Activated CD4-positive, alpha-beta T cell treated with anti-CD3 and anti-CD28 coated beads, Interleukin-2, Interleukin-4, amounts not matched to agents 100 ng/mL and 50 ng/mL, durations not matched to agents 16 hours and 8 hours (primary cell): ENCODE measurements around the gene GNB1L.

Experiments used
- DNase-seq: peaks from one replicate; pipeline ENCODE4 v3.0.0-alpha.2; 2020; ENCODE audit warnings: low spot score

GNB1L gene

GRCh38 chr22:19808873-19809478 is 45.7 kb downstream of the GNB1L start:
- no peak for DNase-seq

GRCh38 chr22:19807914-19808872 is 46.5 kb downstream of the GNB1L start:
- DNase-seq = no peak

- DNase-seq = no peak
Measured at GRCh38 chr22:19807161-19807913, 47.3 kb downstream of the GNB1L start.

GRCh38 chr22:19806213-19807160 is 48.2 kb downstream of the GNB1L start:
- DNase-seq = no peak

GRCh38 chr22:19805821-19806212 is 48.9 kb downstream of the GNB1L start:
- no peak for DNase-seq

- no peak for DNase-seq
Measured at GRCh38 chr22:19803736-19804267, 50.9 kb downstream of the GNB1L start.

- DNase-seq = no peak
Measured at GRCh38 chr22:19802894-19803735, 51.6 kb downstream of the GNB1L start.

GRCh38 chr22:19802001-19802893 is 52.4 kb downstream of the GNB1L start:
- DNase-seq = no peak

GRCh38 chr22:19801340-19802000 is 53.2 kb downstream of the GNB1L start:
- DNase-seq = no peak

- DNase-seq = no peak
Measured at GRCh38 chr22:19800761-19801244, 53.9 kb downstream of the GNB1L start.

- no peak for DNase-seq
Measured at GRCh38 chr22:19800306-19800705, 54.4 kb downstream of the GNB1L start.

GRCh38 chr22:19799322-19800190 is 55.1 kb downstream of the GNB1L start:
- DNase-seq = no peak

GRCh38 chr22:19798891-19799293 is 55.8 kb downstream of the GNB1L start:
- no peak for DNase-seq

- DNase-seq = no peak
Measured at GRCh38 chr22:19798003-19798665, 56.5 kb downstream of the GNB1L start.

GRCh38 chr22:19797086-19798002 is 57.3 kb downstream of the GNB1L start:
- DNase-seq = no peak

- DNase-seq = no peak
Measured at GRCh38 chr22:19796160-19796559, 58.5 kb downstream of the GNB1L start.
